HFFc6 (cell line): ENCODE data around the gene SNX9. TPM values are rescaled to one million over a fixed set of nuclear protein-coding genes. Genes with fewer than 3 reads are reported as not detected.

ENCODE experiments used
- DNase-seq: peaks from one replicate; pipeline ENCODE4 v3.0.0-alpha.2; 2018
- H3K27ac Mint-ChIP-seq: 2 replicates; pipeline ENCODE4 v1.8.0; 2020; ENCODE audit warnings: mild to moderate bottlenecking, mixed read lengths
- H3K27me3 Mint-ChIP-seq: 2 replicates; pipeline ENCODE4 v1.8.0; 2021; ENCODE audit warnings: mild to moderate bottlenecking, moderate library complexity, mixed read lengths; ENCODE audit not compliant: insufficient read depth
- H3K36me3 Mint-ChIP-seq: 2 replicates; pipeline ENCODE4 v1.8.0; 2021; ENCODE audit warnings: low read depth, mixed read lengths
- H3K4me1 Mint-ChIP-seq: 2 replicates; pipeline ENCODE4 v1.8.0; 2020; ENCODE audit warnings: low read depth, mixed read lengths
- H3K4me3 Mint-ChIP-seq: 2 replicates; pipeline ENCODE4 v1.8.0; 2020; ENCODE audit warnings: mild to moderate bottlenecking, moderate library complexity, mixed read lengths
- H3K9me3 Mint-ChIP-seq: 2 replicates; pipeline ENCODE4 v1.8.0; 2020; ENCODE audit warnings: mild to moderate bottlenecking, mixed read lengths
- total RNA-seq, 6 experiments: library from RNA; stranded (reverse); fragmentation: NEBNext Ultra II Directional; extraction: Animal tissue kit (Norgen Biotek cat#: 25700); gene quantifications; 2 replicates in 1 of 6; 3 replicates in 5 of 6; pipeline ENCODE4 v1.2.3, GENCODE V29; 2021
- TF ChIP-seq, protein P1 (sequence below): fragments of 200-600 bp; sonication (generic); IDR thresholded peaks from 2 replicates; pipeline ENCODE4 v1.5.0; 2021; ENCODE audit warnings: antibody characterized with exemption, mild to moderate bottlenecking

SNX9 gene
- total RNA-seq, 6 experiments from 2014 or later, result 37.2 to 46.6 (median 40.9) TPM

DNA sequence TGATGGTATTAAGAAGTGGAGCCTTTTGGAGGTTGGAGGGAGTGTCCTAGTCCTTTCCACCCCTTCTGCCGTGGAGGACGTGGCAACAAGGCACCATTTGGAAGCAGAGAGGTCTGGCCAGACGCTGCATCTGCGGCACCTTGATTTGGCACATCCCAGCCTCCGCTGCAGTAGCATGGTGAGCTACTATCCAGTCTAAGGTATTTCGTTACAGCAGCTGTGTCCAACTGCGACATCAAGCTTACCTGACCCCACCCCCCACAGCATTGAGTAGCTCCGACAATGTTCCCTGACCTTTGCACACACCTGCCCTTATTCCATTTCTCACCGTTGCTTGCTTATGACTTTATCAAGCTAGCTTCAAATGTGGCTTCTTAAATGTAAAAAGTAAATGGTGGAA lies 128.8 kb downstream of the SNX9 start:
- TF ChIP-seq, protein P1, sequence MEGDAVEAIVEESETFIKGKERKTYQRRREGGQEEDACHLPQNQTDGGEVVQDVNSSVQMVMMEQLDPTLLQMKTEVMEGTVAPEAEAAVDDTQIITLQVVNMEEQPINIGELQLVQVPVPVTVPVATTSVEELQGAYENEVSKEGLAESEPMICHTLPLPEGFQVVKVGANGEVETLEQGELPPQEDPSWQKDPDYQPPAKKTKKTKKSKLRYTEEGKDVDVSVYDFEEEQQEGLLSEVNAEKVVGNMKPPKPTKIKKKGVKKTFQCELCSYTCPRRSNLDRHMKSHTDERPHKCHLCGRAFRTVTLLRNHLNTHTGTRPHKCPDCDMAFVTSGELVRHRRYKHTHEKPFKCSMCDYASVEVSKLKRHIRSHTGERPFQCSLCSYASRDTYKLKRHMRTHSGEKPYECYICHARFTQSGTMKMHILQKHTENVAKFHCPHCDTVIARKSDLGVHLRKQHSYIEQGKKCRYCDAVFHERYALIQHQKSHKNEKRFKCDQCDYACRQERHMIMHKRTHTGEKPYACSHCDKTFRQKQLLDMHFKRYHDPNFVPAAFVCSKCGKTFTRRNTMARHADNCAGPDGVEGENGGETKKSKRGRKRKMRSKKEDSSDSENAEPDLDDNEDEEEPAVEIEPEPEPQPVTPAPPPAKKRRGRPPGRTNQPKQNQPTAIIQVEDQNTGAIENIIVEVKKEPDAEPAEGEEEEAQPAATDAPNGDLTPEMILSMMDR, result no peak
- Mint-ChIP-seq H3K4me1 (peaks cover 7% of the 10 kb centered on the region), H3K27me3 (peaks cover 8% of the 10 kb centered on the region), H3K4me3 (no peak overlapping the region), H3K9me3 (peaks cover 9% of the 10 kb centered on the region), H3K36me3 (peaks cover 30% of the 10 kb centered on the region), H3K27ac (no peak overlapping the region)
- DNase-seq, result no peak

DNA sequence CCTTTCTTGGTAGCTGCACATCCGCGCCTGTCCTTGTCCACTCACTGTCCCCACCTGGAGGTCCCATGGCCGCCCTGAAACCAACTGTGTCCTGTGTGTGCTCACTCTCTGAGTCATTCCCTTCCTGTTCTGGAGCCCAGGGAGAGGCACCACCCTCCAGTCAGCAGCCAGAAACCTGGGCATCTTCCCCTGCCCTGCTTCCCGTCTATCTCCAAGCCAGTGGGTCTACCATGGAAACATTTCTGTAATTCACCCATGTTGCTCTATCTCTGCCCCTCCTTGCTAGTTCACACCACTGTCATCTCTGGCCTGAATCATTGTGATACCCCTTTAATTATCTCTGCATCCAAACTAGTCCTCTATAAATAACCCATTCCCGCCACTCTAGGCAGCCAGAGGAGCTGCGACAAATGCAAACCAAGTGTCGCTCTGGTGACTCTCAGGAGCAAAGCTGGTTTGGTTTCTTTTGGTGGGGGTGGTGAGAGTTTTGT lies 129.9 kb downstream of the SNX9 start:
- Mint-ChIP-seq H3K27me3 (peaks cover 8% of the 10 kb centered on the region), H3K9me3 (peaks cover 15% of the 10 kb centered on the region), H3K4me1 (peaks cover 7% of the 10 kb centered on the region), H3K36me3 (peaks cover 22% of the 10 kb centered on the region), H3K4me3 (no peak overlapping the region), H3K27ac (no peak overlapping the region)
- TF ChIP-seq, protein P1, result no peak
- peak; percentile 7 for DNase-seq

DNA sequence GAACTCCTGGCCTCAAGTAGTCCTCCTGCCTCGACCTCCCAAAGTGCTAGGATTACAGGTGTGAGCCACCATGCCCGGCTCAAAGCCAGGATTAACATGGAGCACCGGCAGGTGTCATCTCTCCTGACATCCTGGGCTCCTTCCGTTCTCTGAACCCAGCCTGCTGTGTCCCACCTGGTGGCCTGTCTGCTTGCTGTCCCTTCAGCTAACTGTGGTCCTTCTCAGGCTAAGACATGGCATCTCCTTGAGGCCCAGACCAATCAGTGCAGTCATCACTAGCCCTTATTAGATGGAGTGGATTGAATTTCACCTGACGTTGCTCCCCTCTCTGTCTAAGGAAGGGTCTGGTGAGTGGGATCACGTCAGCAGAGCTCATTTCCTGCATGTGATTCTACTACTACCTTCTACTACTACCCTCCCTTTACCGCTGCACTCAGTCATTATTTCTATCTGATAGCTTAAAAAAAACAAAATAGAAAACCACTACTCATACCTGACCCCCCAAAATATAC lies 130.6 kb downstream of the SNX9 start:
- Mint-ChIP-seq H3K9me3 (peaks cover 22% of the 10 kb centered on the region), H3K4me1 (peaks cover 7% of the 10 kb centered on the region), H3K27ac (no peak overlapping the region), H3K4me3 (no peak overlapping the region), H3K36me3 (peaks cover 17% of the 10 kb centered on the region), H3K27me3 (peaks cover 8% of the 10 kb centered on the region)
- no peak for DNase-seq
- TF ChIP-seq, protein P1, result no peak

DNA sequence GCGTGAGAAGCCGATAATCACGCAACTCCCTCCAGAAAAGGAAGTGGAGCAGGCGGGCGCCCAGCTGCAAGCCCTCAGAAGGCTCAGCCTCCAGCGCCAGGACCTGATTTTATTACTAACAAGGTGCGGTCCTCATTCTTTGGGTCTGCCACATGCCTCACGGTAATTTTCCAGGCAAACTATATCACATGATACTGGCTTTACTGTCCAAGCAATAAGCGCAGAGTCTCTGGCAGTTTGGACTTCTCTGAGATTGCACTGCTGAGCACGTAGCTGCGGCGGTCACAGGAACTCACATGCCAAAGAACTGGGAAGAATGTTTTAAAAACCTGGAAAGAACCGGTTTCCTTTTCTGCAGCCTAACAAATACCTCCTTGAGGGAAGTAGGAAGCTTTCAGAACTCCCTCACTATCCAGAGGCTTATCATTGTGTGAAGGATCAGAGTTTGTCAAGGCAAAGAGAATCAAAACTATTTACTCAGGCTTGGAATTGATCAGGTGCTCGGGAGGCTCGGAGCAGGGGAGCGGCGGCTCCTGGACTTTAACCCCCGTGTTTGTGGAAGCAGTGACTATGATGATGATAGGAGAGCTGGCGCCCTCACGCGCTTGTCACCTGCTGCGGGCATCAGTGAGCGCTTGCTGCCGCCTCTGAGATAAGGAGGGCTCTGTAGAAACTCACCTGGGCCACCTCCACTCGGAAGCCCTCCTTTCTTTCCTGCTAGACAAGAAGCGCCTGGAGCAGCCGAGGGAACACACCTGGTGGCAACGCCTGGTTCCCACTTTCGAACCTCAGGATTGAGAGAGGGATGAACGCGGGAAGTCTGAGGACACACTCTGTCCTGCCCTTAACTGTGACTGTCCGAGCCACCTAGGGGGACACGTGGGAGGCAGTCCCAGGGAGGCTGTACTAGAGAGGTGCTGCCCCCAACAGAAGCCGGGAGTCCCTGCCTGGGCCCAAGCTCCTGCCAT lies 131.4 kb downstream of the SNX9 start:
- peaks cover 17% of the 10 kb centered on the region for H3K36me3 Mint-ChIP-seq
- H3K9me3 Mint-ChIP-seq, result peaks cover 26% of the 10 kb centered on the region
- H3K4me1 Mint-ChIP-seq, result peaks cover 7% of the 10 kb centered on the region
- no peak for DNase-seq
- H3K4me3 Mint-ChIP-seq, result no peak overlapping the region
- no peak overlapping the region for H3K27ac Mint-ChIP-seq
- peaks cover 8% of the 10 kb centered on the region for H3K27me3 Mint-ChIP-seq
- TF ChIP-seq, protein P1, result no peak

DNA sequence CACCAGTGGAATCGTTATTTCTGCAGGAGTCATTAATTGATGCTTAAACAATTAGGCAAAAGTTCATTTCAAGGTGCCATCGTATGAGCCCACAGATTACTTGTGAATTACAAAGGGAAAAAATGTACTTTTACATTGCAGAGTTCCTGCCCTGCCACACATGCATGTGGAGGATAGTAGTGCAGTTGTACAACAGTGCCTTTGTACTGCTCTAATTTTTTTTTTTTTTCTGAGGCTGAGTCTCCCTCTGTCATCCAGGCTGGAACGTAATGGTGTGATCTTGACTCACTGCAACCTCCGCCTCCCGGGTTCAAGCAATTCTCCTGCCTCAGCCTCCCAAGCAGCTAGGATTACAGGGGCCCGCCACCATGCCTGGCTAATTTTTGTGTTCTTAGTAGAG lies 132.6 kb downstream of the SNX9 start:
- peaks cover 6% of the 10 kb centered on the region for H3K27me3 Mint-ChIP-seq
- peaks cover 7% of the 10 kb centered on the region for H3K4me1 Mint-ChIP-seq
- H3K36me3 Mint-ChIP-seq, result peaks cover 18% of the 10 kb centered on the region
- no peak overlapping the region for H3K27ac Mint-ChIP-seq
- no peak overlapping the region for H3K4me3 Mint-ChIP-seq
- H3K9me3 Mint-ChIP-seq, result peaks cover 29% of the 10 kb centered on the region
- no peak for DNase-seq
- TF ChIP-seq, protein P1, result no peak
